Gastrocnemius medialis (tissue), 4 donors: ENCODE measurements around the gene TRAPPC14. TPM values are rescaled to one million over a fixed set of nuclear protein-coding genes. Genes with fewer than 3 reads are reported as not detected.

Experiments used
- ATAC-seq, 2 donors: fragments of 150-250 bp; one replicate each; pipeline ENCODE4 v1.9.1; 2016
- DNase-seq, 2 donors: peaks; one replicate each; pipeline ENCODE4 v3.0.0-alpha.2; 2019
- H3K27ac ChIP-seq, 4 donors: fragments of 200-600 bp; sonication (generic); 1 replicate in 1 of 4; 2 replicates in 3 of 4; pipeline ENCODE4 v1.5.1; 2016 to 2018; ENCODE audit warnings: mild to moderate bottlenecking in 2 of 4, moderate library complexity in 1 of 4
- H3K27me3 ChIP-seq, 3 donors: fragments of 200-600 bp; sonication (generic) in 2 of 3; 1 replicate in 1 of 3; 2 replicates in 2 of 3; pipeline versions ENCODE4 v1.5.1 to v1.6.0; 2016 to 2019; ENCODE audit warnings: mild to moderate bottlenecking in 1 of 3, moderate library complexity in 1 of 3
- H3K36me3 ChIP-seq, 2 donors: fragments of 200-600 bp; sonication (generic) in 1 of 2; one replicate each; pipeline ENCODE4 v1.5.1; 2017 to 2018
- H3K4me1 ChIP-seq, 2 donors: fragments of 200-600 bp; sonication (generic) in 1 of 2; one replicate each; pipeline ENCODE4 v1.5.1; 2016 to 2017; ENCODE audit warnings: mild to moderate bottlenecking in 2 of 2
- H3K4me3 ChIP-seq, 4 donors: fragments of 200-600 bp; sonication (generic) in 3 of 4; 1 replicate in 1 of 4; 2 replicates in 3 of 4; pipeline ENCODE4 v1.5.1; 2016 to 2019; ENCODE audit warnings: mild to moderate bottlenecking in 2 of 4
- H3K9me3 ChIP-seq, 3 donors: fragments of 200-600 bp; sonication (generic) in 2 of 3; 1 replicate in 1 of 3; 2 replicates in 2 of 3; pipeline ENCODE4 v1.5.1; 2016 to 2019
- POLR2A ChIP-seq, 2 donors: fragments of 450-650 bp; IDR thresholded peaks; one replicate each; pipeline ENCODE4 v1.6.1; 2017; ENCODE audit warnings: antibody characterized with exemption in 2 of 2, mild to moderate bottlenecking in 2 of 2, moderate library complexity in 2 of 2
- in situ Hi-C, 4 donors: fragments of 200-750 bp; cut with MboI; loops; one replicate each; pipeline versions ENCODE4 v1.15.0 to v1.8.0; 2017; ENCODE audit warnings: low sequenced_read_pairs in 4 of 4
- intact Hi-C: fragments of 100-400 bp; cut with DNase I; formaldehyde crosslinking; loops from one replicate; pipeline ENCODE4 v1.15.1; 2023; ENCODE audit warnings: low total_unique reads
- total RNA-seq, 4 donors: library from RNA; depleted of rRNA; stranded (reverse); fragments of >200 nt; gene quantifications; one replicate each; pipeline versions ENCODE4 v1.1.0 to v1.2.3, GENCODE V29; 2016
- TF ChIP-seq, protein P1 (sequence below), 5 experiments: fragments of 450-650 bp in 3 of 5; fragments of 200-600 bp in 2 of 5; sonication (generic) in 2 of 5; IDR thresholded peaks in 4 of 5; conservative IDR thresholded peaks in 1 of 5; 1 replicate in 4 of 5; 2 replicates in 1 of 5; pipeline ENCODE4 v1.5.1; 2016 to 2019; ENCODE audit warnings: antibody characterized with exemption in 5 of 5, mild to moderate bottlenecking in 3 of 5, moderate library complexity in 3 of 5

TRAPPC14 gene
- total RNA-seq, 4 donors from 2014 or later: 3.0 to 6.1 (median 4.2) TPM

DNA sequence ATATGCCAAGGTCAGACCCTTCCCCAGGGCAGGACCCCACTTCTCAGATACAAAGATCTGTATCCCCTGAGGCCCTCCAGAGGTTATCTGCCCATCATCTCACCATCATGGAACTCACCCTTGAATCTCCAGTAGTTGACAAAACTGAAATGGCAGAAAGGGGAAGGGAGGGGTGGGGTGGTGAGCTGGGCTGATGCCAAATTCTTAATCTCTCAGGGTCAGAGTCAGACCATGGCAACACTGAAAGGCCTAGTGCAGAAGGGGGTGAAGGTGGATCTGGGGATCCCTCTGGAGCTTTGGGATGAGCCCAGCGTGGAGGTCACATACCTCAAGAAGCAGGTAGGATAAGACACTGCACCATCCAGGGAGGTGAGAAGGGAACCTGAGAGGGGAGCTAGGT is 36.0 kb downstream of the TRAPPC14 start:
- no peaks in the 10 kb centered on the region for H3K9me3 ChIP-seq
- TF ChIP-seq POLR2A (IDR thresholded peaks at IDR 0.05): no peak
- no peaks in the 10 kb centered on the region for H3K36me3 ChIP-seq
- H3K4me3 ChIP-seq: no peak overlapping the region
- intact Hi-C loops (loop anchor here (10.0 kb wide), 1 partner anchor 108 kb away; the partner anchor contains the start of gene ZKSCAN1), in situ Hi-C loops (loop anchor here in 1 of 4 donors (10.0 kb wide), 1 partner anchor 128 kb away; no protein-coding TSS in a partner anchor)
- ATAC-seq: no peak
- H3K27ac ChIP-seq: no peak overlapping the region
- no peaks in the 10 kb centered on the region for H3K27me3 ChIP-seq
- no peak for DNase-seq
- H3K4me1 ChIP-seq: peaks cover 28 to 32% of the 10 kb centered on the region in 2 donors

DNA sequence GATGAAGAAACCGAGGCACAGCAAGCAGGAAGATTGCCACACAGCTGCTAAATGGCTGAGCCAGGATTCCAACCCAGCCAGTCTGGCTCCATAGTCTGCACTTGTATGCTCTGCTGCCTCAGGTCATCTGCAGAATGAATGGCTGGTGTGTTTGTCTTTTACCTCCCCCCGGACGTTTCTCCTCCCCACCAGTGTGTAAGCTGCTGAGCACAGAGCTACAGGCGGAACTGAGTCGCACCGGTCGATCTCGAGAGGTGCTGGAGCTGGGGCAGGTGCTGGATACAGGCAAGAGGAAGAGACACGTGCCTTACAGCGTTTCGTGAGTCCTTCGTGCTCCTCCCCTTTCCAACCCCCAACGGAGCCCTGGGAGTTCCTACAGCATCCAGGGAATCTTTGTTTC is 36.5 kb downstream of the TRAPPC14 start:
- no peak for ATAC-seq
- no peak for TF ChIP-seq POLR2A (IDR thresholded peaks at IDR 0.05)
- TF ChIP-seq, protein P1, sequence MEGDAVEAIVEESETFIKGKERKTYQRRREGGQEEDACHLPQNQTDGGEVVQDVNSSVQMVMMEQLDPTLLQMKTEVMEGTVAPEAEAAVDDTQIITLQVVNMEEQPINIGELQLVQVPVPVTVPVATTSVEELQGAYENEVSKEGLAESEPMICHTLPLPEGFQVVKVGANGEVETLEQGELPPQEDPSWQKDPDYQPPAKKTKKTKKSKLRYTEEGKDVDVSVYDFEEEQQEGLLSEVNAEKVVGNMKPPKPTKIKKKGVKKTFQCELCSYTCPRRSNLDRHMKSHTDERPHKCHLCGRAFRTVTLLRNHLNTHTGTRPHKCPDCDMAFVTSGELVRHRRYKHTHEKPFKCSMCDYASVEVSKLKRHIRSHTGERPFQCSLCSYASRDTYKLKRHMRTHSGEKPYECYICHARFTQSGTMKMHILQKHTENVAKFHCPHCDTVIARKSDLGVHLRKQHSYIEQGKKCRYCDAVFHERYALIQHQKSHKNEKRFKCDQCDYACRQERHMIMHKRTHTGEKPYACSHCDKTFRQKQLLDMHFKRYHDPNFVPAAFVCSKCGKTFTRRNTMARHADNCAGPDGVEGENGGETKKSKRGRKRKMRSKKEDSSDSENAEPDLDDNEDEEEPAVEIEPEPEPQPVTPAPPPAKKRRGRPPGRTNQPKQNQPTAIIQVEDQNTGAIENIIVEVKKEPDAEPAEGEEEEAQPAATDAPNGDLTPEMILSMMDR (IDR thresholded peaks at IDR 0.05 in 4 of 5, conservative IDR thresholded peaks at IDR 0.05 in 1 of 5): no peak
- peaks cover 28 to 32% of the 10 kb centered on the region in 2 donors for H3K4me1 ChIP-seq
- intact Hi-C loops: loop anchor here (10.0 kb wide), 1 partner anchor 107 kb away; the partner anchor contains the start of gene ZKSCAN1
- no peak overlapping the region for H3K4me3 ChIP-seq
- DNase-seq: no peak
- no peak overlapping the region for H3K27ac ChIP-seq
- H3K27me3 ChIP-seq: no peaks in the 10 kb centered on the region
- in situ Hi-C loops: loop anchor here in 1 of 4 donors (10.0 kb wide), 1 partner anchor 127 kb away; no protein-coding TSS in a partner anchor
- H3K9me3 ChIP-seq: no peaks in the 10 kb centered on the region
- no peaks in the 10 kb centered on the region for H3K36me3 ChIP-seq

DNA sequence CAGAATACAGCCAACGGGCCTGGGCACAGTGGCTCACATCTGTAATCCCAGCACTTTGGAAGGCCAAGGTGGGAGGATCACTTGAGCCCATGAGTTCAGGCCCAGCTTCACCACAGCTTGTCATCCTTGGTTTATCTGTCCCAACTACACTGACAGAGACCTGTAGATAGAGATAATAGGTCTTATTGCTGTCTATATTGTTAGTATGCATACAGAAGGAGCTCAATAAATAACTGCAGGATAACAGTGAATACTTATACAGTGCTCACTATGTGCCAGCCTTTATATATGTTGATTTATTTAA is 37.8 kb downstream of the TRAPPC14 start:
- peak overlapping the region in 2 of 4 donors; percentile 88 to 90 for H3K27ac ChIP-seq
- H3K9me3 ChIP-seq: no peaks in the 10 kb centered on the region
- ATAC-seq: no peak
- TF ChIP-seq, protein P1 (IDR thresholded peaks at IDR 0.05 in 4 of 5, conservative IDR thresholded peaks at IDR 0.05 in 1 of 5): no peak
- no peak for TF ChIP-seq POLR2A (IDR thresholded peaks at IDR 0.05)
- peaks cover 20 to 24% of the 10 kb centered on the region in 2 donors for H3K4me1 ChIP-seq
- no peaks in the 10 kb centered on the region for H3K27me3 ChIP-seq
- intact Hi-C loops: loop anchor here (10.0 kb wide), 1 partner anchor 106 kb away; the partner anchor contains the start of gene ZKSCAN1
- H3K36me3 ChIP-seq: no peaks in the 10 kb centered on the region
- peak overlapping the region in 1 of 4 donors; percentile 88 for H3K4me3 ChIP-seq
- no peak for DNase-seq
- in situ Hi-C loops: loop anchor here in 1 of 4 donors (10.0 kb wide), 1 partner anchor 126 kb away; no protein-coding TSS in a partner anchor

DNA sequence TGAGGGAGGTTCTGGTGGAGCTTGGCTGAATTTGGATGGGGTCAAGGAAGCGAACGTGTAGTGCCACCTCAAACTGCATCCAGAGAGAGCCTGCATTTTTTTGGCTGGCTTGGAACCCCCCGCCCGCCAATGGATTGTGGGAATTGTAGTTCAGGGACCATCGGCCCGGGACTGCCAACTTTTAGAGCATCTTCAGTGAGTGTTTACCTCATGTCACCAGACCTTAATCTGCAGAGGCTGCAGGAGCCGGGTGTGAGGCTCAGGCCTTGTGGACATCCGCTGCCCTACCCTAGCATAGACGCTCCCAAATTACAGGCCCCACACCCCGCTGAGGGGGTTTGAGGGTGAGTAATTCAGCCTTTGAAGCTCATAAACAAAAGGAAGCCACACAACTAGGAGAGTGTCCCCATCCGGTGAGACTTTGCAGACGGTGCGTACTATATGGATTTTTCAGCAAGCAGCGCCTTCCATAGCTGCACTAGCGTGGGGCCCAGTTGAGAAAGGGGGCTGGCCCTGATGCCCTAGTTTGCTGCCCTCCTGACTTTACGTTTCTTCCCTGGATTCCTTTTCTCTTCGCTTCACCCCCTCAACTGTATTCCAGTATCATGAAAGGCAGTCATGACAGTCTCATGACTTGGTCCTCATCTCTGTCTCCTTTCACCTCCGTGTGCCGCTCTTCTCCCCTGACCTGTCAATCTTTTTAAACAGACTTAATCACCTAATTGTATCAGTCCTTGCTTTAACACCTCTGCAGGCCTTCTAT is 38.4 kb downstream of the TRAPPC14 start:
- Histone ChIP-seq H3K4me1 (peaks cover 17 to 19% of the 10 kb centered on the region in 2 donors), H3K4me3 (peak overlapping the region; percentile 80 to 94 (median 88)), H3K36me3 (no peaks in the 10 kb centered on the region), H3K9me3 (no peaks in the 10 kb centered on the region), H3K27ac (peak overlapping the region; percentile 86 to 90 (median 87)), H3K27me3 (no peaks in the 10 kb centered on the region)
- ATAC-seq (peak; percentile 69 to 76), DNase-seq (peak; percentile 45 to 63)
- no peak for TF ChIP-seq POLR2A (IDR thresholded peaks at IDR 0.05)
- TF ChIP-seq, protein P1 (IDR thresholded peaks at IDR 0.05 in 4 of 5, conservative IDR thresholded peaks at IDR 0.05 in 1 of 5): no peak
- intact Hi-C loops (loop anchor here (1.0 to 10.0 kb wide), 4 partner anchors 7 to 105 kb away; partner anchors contain the start of genes AP4M1, LAMTOR4, MCM7 and ZKSCAN1), in situ Hi-C loops (loop anchor here in 1 of 4 donors (10.0 kb wide), 1 partner anchor 125 kb away; no protein-coding TSS in a partner anchor)
